ENCODE measurements around the gene ANO6. TPM values are rescaled to one million over a fixed set of nuclear protein-coding genes. Genes with fewer than 3 reads are reported as not detected.
A peak's percentile ranks its signal among the peaks of the same experiment; 100 is the strongest.

Gene ANO6
- total and polyA plus RNA-seq, 2 of the 4 experiments (the other 2 are of a cell fraction), result 21.6 to 41.0 TPM

DNA sequence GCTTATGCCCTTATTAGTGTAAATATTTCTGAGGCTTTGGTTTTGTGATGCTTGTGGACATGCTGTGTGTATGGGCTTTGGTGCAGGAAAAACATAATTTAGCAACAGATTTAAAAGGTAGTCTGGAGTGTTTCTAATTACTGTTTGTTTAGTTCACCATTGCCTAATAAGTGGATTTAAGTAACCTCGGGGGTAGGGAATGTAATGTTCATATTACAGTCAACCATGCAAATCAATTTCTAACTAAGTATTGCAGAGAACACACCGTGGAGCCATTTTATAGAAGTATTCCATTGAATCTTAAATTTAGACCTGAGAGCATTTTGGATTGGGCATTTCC is 53.5 kb downstream of the ANO6 start:
- H3K56ac ChIP-seq (ENCODE audit: extremely low read depth, insufficient read depth, low read length), result no peak overlapping the region
- no peak overlapping the region for H2BK15ac ChIP-seq (ENCODE audit: low read depth, low read length)
- no peak overlapping the region for H2AFZ ChIP-seq (replicated peaks; ENCODE audit: low read length, poor library complexity)
- no peak overlapping the region for H3K14ac ChIP-seq (replicated peaks; ENCODE audit: low read depth, low read length)
- BruUV-seq (replicated peaks), result no TSS peak
- peaks cover 21% of the 10 kb centered on the region; the same call in 1 of the 2 replicates for H4K20me1 ChIP-seq (ENCODE audit: insufficient read depth, low read length)
- H4K91ac ChIP-seq (ENCODE audit: insufficient read depth, low read depth, low read length), result no peak overlapping the region
- H3K27ac ChIP-seq (ENCODE audit: insufficient read depth, low read length), result no peak overlapping the region
- no peak overlapping the region for H3K4me3 ChIP-seq (ENCODE audit: insufficient read depth, low read depth, low read length)
- TF ChIP-seq RFX5 (IDR thresholded peaks at IDR 0.05; ENCODE audit: low read depth, low read length) (no peak), MAZ (IDR thresholded peaks at IDR 0.05; ENCODE audit: borderline replicate concordance, low read depth, low read length) (no peak), FOS (IDR thresholded peaks at IDR 0.05; ENCODE audit: low read depth, low read length) (no peak), NFE2L2 (IDR thresholded peaks at IDR 0.05; ENCODE audit: low read depth, low read length) (no peak), MXI1 (IDR thresholded peaks at IDR 0.05; ENCODE audit: borderline replicate concordance, low read depth, low read length) (no peak), POLR2A (IDR thresholded peaks at IDR 0.05; ENCODE audit: low read depth, low read length) (no peak), BHLHE40 (IDR thresholded peaks at IDR 0.05; ENCODE audit: low read depth, low read length) (no peak), CEBPB (IDR thresholded peaks at IDR 0.05; ENCODE audit: low read depth, low read length) (no peak), RAD21 (IDR thresholded peaks at IDR 0.05; ENCODE audit: low read length) (no peak), MAFK (IDR thresholded peaks at IDR 0.05; ENCODE audit: low read depth, low read length) (no peak), RCOR1 (IDR thresholded peaks at IDR 0.05; ENCODE audit: insufficient replicate concordance, low read length) (no peak), SMC3 (IDR thresholded peaks at IDR 0.05; ENCODE audit: low read depth, low read length) (no peak), CHD1 (IDR thresholded peaks at IDR 0.05; ENCODE audit: low read depth, low read length) (no peak)
- TF ChIP-seq, protein P1, sequence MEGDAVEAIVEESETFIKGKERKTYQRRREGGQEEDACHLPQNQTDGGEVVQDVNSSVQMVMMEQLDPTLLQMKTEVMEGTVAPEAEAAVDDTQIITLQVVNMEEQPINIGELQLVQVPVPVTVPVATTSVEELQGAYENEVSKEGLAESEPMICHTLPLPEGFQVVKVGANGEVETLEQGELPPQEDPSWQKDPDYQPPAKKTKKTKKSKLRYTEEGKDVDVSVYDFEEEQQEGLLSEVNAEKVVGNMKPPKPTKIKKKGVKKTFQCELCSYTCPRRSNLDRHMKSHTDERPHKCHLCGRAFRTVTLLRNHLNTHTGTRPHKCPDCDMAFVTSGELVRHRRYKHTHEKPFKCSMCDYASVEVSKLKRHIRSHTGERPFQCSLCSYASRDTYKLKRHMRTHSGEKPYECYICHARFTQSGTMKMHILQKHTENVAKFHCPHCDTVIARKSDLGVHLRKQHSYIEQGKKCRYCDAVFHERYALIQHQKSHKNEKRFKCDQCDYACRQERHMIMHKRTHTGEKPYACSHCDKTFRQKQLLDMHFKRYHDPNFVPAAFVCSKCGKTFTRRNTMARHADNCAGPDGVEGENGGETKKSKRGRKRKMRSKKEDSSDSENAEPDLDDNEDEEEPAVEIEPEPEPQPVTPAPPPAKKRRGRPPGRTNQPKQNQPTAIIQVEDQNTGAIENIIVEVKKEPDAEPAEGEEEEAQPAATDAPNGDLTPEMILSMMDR (conservative IDR thresholded peaks at IDR 0.05; ENCODE audit: low read depth, low read length), result no peak
- TF ChIP-seq, protein P2, sequence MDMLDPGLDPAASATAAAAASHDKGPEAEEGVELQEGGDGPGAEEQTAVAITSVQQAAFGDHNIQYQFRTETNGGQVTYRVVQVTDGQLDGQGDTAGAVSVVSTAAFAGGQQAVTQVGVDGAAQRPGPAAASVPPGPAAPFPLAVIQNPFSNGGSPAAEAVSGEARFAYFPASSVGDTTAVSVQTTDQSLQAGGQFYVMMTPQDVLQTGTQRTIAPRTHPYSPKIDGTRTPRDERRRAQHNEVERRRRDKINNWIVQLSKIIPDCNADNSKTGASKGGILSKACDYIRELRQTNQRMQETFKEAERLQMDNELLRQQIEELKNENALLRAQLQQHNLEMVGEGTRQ (IDR thresholded peaks at IDR 0.05; ENCODE audit: low read depth, low read length), result no peak
- TF ChIP-seq, protein P3, sequence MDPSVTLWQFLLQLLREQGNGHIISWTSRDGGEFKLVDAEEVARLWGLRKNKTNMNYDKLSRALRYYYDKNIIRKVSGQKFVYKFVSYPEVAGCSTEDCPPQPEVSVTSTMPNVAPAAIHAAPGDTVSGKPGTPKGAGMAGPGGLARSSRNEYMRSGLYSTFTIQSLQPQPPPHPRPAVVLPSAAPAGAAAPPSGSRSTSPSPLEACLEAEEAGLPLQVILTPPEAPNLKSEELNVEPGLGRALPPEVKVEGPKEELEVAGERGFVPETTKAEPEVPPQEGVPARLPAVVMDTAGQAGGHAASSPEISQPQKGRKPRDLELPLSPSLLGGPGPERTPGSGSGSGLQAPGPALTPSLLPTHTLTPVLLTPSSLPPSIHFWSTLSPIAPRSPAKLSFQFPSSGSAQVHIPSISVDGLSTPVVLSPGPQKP (IDR thresholded peaks at IDR 0.05; ENCODE audit: borderline replicate concordance, low read depth, low read length), result no peak
- H4K5ac ChIP-seq (ENCODE audit: low read depth, low read length), result no peak overlapping the region
- no CpG with 5 or more reads among the region's 2 CpGs for WGBS, 2 experiments (ENCODE audit: extremely low coverage in 2 of 2, insufficient read length in 1 of 2)
- H4K8ac ChIP-seq (ENCODE audit: low read depth in 2 of 2, low read length in 2 of 2), result no peak overlapping the region
- in situ Hi-C loops (cut with MboI; ENCODE audit: low sequenced_read_pairs), result no loop called here
- peaks cover 14% of the 10 kb centered on the region for H3K4me1 ChIP-seq (ENCODE audit: control insufficient read depth, insufficient read depth, low read length)
- no peak overlapping the region for H2BK20ac ChIP-seq (ENCODE audit: low read depth, low read length)
- H2AK9ac ChIP-seq (replicated peaks; ENCODE audit: low read depth, low read length, poor library complexity), result no peak overlapping the region
- no peak overlapping the region for H3K18ac ChIP-seq (ENCODE audit: low read depth, low read length)
- CTCF ChIA-PET, result interaction anchor here (1.1 to 2.1 kb wide), 8 partner anchors 10 to 119 kb away, joined by 3 to 7 read pairs (median 4); no protein-coding TSS in a partner anchor
- ATAC-seq (ENCODE audit: low read depth), result no peak
- DNase-seq, result no peak
- 0 out of 2 replicates have a peak overlapping the region, but pooled peaks have one; percentile 10 for H2AK5ac ChIP-seq (ENCODE audit: low read depth, low read length)
- H3K79me1 ChIP-seq (ENCODE audit: low read depth in 1 of 2, low read length in 2 of 2), result peaks cover 27 to 70% of the 10 kb centered on the region in 2 experiments
- POLR2A ChIA-PET (ENCODE audit: unreplicated experiment), result no interaction called here
- dilution Hi-C loops (cut with HindIII; ENCODE audit: low sequenced_read_pairs, unreplicated experiment), result no loop called here
- no peak overlapping the region; the same call in 1 of the 2 replicates for H2BK120ac ChIP-seq (ENCODE audit: low read depth, low read length)
- peak overlapping the region; percentile 37 for H2BK5ac ChIP-seq (ENCODE audit: low read depth, low read length, poor library complexity, severe bottlenecking)
- H3K23ac ChIP-seq (ENCODE audit: low read depth, low read length), result 0 out of 2 replicates have a peak overlapping the region, but pooled peaks have one; percentile 2
- H3K4ac ChIP-seq (ENCODE audit: low read depth, low read length), result peak overlapping the region; percentile 2; the same call in 1 of the 2 replicates
- no peaks in the 10 kb centered on the region for H3K27me3 ChIP-seq (ENCODE audit: control insufficient read depth, insufficient read depth, low read length)
- peaks cover 21% of the 10 kb centered on the region for H3K9me1 ChIP-seq (ENCODE audit: insufficient read depth, low read length)
- no peaks in the 10 kb centered on the region for H3K9me3 ChIP-seq (ENCODE audit: control insufficient read depth, insufficient read depth, low read length)
- H3K9ac ChIP-seq (ENCODE audit: low read depth, low read length), result no peak overlapping the region
- no peaks in the 10 kb centered on the region for H3K36me3 ChIP-seq (ENCODE audit: control insufficient read depth, insufficient read depth, low read length)
- H3K4me2 ChIP-seq (ENCODE audit: low read depth, low read length), result no peak overlapping the region
- intact Hi-C loops (cut with micrococcal nuclease), result loop anchor here (2.0 kb wide), 2 partner anchors 53 to 119 kb away; partner anchors contain the start of gene ANO6

All from IMR-90 (cell line).